H1 (cell line): Measurements from ENCODE around the gene VGLL3. TPM values are rescaled to one million over a fixed set of nuclear protein-coding genes. Genes with fewer than 3 reads are reported as not detected.

Experiments
- CTCF ChIA-PET: fragments of 300-600 bp; sonication (Branson Sonifier 250); formaldehyde crosslinking; loops from one replicate; lab custom pipeline; 2021; ENCODE audit not compliant: partially characterized antibody; lab: Charles Lee
- POLR2A ChIA-PET: fragments of 300-600 bp; sonication (Branson Sonifier 250); formaldehyde crosslinking; loops from one replicate; lab custom pipeline; 2021; ENCODE audit warnings: inconsistent platforms; ENCODE audit not compliant: partially characterized antibody; lab: Charles Lee
- DNase-seq, 2 experiments: peaks; one replicate each; pipeline versions ENCODE4 v3.0.0 to v3.0.0-alpha.2; 2010 to 2022; ENCODE audit warnings: low spot score in 2 of 2, low read depth in 1 of 2, mixed read lengths in 1 of 2
- FAIRE-seq: peaks from 2 replicates; lab custom pipeline; 2011; peaks lifted over from hg19 to GRCh38; lab: Jason Lieb, UNC
- H2AFZ ChIP-seq: 2 replicates; pipeline ENCODE4 v1.8.1; 2012; ENCODE audit warnings: low read length, inconsistent platforms
- H2AK5ac ChIP-seq: 2 replicates; pipeline ENCODE4 v1.6.1; 2013; ENCODE audit warnings: low read depth, low read length
- H2BK120ac ChIP-seq: replicated peaks from 2 replicates; pipeline ENCODE3; 2013; ENCODE audit warnings: low read depth, low read length, inconsistent platforms
- H2BK12ac ChIP-seq: 2 replicates; pipeline ENCODE4 v1.6.1; 2013; ENCODE audit warnings: low read depth, low read length
- H2BK15ac ChIP-seq: 2 replicates; pipeline ENCODE4 v1.6.1; 2013; ENCODE audit warnings: low read length
- H2BK20ac ChIP-seq: 2 replicates; pipeline ENCODE4 v1.6.1; 2013; ENCODE audit warnings: low read length
- H2BK5ac ChIP-seq: 2 replicates; pipeline ENCODE4 v1.6.1; 2013; ENCODE audit warnings: low read depth, low read length
- H3K14ac ChIP-seq: 2 replicates; pipeline ENCODE4 v1.6.1; 2013; ENCODE audit warnings: inconsistent platforms; ENCODE audit not compliant: insufficient read length
- H3K18ac ChIP-seq: 2 replicates; pipeline ENCODE4 v1.6.1; 2013; ENCODE audit warnings: low read length; ENCODE audit errors: extremely low read depth
- H3K23ac ChIP-seq: 2 replicates; pipeline ENCODE4 v1.6.1; 2013; ENCODE audit warnings: inconsistent platforms; ENCODE audit not compliant: insufficient read length
- H3K23me2 ChIP-seq: 2 replicates; pipeline ENCODE4 v1.6.1; 2013; ENCODE audit warnings: low read depth, low read length
- H3K27ac ChIP-seq: 2 replicates; pipeline ENCODE4 v1.6.1; 2011; ENCODE audit warnings: low read depth, low read length, inconsistent platforms
- H3K27me3 ChIP-seq, 4 experiments: replicated peaks in 1 of 4; 1 replicate in 1 of 4; 2 replicates in 3 of 4; pipeline versions ENCODE4 v1.6.1 to v1.8.1; 2011 to 2013; ENCODE audit warnings: low read length in 3 of 4, mild to moderate bottlenecking in 3 of 4, inconsistent platforms in 2 of 4, mixed read lengths in 2 of 4, moderate library complexity in 1 of 4; ENCODE audit not compliant: control insufficient read depth in 3 of 4, insufficient read depth in 3 of 4; ENCODE audit errors: extremely low read depth in 1 of 4
- H3K36me3 ChIP-seq, 4 experiments: 2 replicates each; pipeline versions ENCODE4 v1.6.1 to v1.8.1; 2011 to 2013; ENCODE audit warnings: mild to moderate bottlenecking in 4 of 4, low read length in 3 of 4, moderate library complexity in 2 of 4, control low read depth in 1 of 4, inconsistent platforms in 1 of 4; ENCODE audit not compliant: insufficient read depth in 4 of 4, control insufficient read depth in 2 of 4
- H3K4ac ChIP-seq: replicated peaks from 2 replicates; pipeline ENCODE3; 2013; ENCODE audit warnings: low read length, low read depth, mixed read lengths, inconsistent platforms; ENCODE audit not compliant: insufficient read length
- H3K4me1 ChIP-seq, 4 experiments: replicated peaks in 1 of 4; 1 replicate in 1 of 4; 2 replicates in 3 of 4; pipeline versions ENCODE4 v1.6.1 to v1.8.1; 2011 to 2013; ENCODE audit warnings: low read length in 3 of 4, inconsistent platforms in 2 of 4, mixed read lengths in 1 of 4; ENCODE audit not compliant: insufficient read depth in 4 of 4, control insufficient read depth in 3 of 4
- H3K4me2 ChIP-seq, 2 experiments: 2 replicates each; pipeline versions ENCODE4 v1.6.1 to v1.8.1; 2011 to 2013; ENCODE audit warnings: low read depth in 2 of 2, low read length in 2 of 2, control low read depth in 1 of 2, inconsistent platforms in 1 of 2, mild to moderate bottlenecking in 1 of 2; ENCODE audit not compliant: insufficient read depth in 1 of 2
- H3K4me3 ChIP-seq, 4 experiments: fragments of 200-600, 300-600 bp in 1 of 4; sonication (generic), shearing (Covaris generic), sonication (Bioruptor Twin) in 1 of 4; 2 replicates each; pipeline versions ENCODE4 v1.5.1 to v1.8.1; 2011 to 2016; ENCODE audit warnings: low read length in 4 of 4, low read depth in 3 of 4, control low read depth in 2 of 4, inconsistent platforms in 2 of 4, mild to moderate bottlenecking in 2 of 4, mixed read lengths in 1 of 4, moderate library complexity in 1 of 4; ENCODE audit not compliant: insufficient read depth in 2 of 4; ENCODE audit errors: extremely low read depth in 1 of 4
- H3K56ac ChIP-seq: replicated peaks from 2 replicates; pipeline ENCODE3; 2013; ENCODE audit warnings: low read depth, mild to moderate bottlenecking, mixed read lengths, low read length, inconsistent platforms; ENCODE audit not compliant: insufficient read length
- H3K79me1 ChIP-seq: 2 replicates; pipeline ENCODE4 v1.6.1; 2013; ENCODE audit warnings: low read depth, low read length, control low read depth
- H3K79me2 ChIP-seq, 2 experiments: 2 replicates each; pipeline versions ENCODE4 v1.6.1 to v1.8.1; 2012 to 2013; ENCODE audit warnings: low read length in 2 of 2, mild to moderate bottlenecking in 2 of 2, inconsistent platforms in 1 of 2; ENCODE audit not compliant: insufficient read depth in 2 of 2, control insufficient read depth in 1 of 2
- H3K9ac ChIP-seq, 4 experiments: replicated peaks in 1 of 4; 1 replicate in 1 of 4; 2 replicates in 3 of 4; pipeline versions ENCODE4 v1.6.1 to v1.8.1; 2011 to 2013; ENCODE audit warnings: low read depth in 3 of 4, low read length in 3 of 4, control low read depth in 2 of 4, mild to moderate bottlenecking in 2 of 4, moderate library complexity in 2 of 4, inconsistent platforms in 1 of 4; ENCODE audit errors: extremely low read depth in 1 of 4
- H3K9me3 ChIP-seq, 2 experiments: 2 replicates each; pipeline versions ENCODE4 v1.6.1 to v1.8.1; 2012 to 2013; ENCODE audit warnings: mild to moderate bottlenecking in 2 of 2, moderate library complexity in 2 of 2, control low read depth in 1 of 2, inconsistent platforms in 1 of 2, low read depth in 1 of 2, low read length in 1 of 2, mixed read lengths in 1 of 2; ENCODE audit not compliant: insufficient read depth in 2 of 2
- H4K20me1 ChIP-seq, 2 experiments: replicated peaks in 1 of 2; 2 replicates each; pipeline versions ENCODE3 to v1.8.1; 2011 to 2013; ENCODE audit warnings: inconsistent platforms in 2 of 2, low read length in 2 of 2, mild to moderate bottlenecking in 1 of 2; ENCODE audit not compliant: insufficient read depth in 2 of 2, control insufficient read depth in 1 of 2
- H4K5ac ChIP-seq: 2 replicates; pipeline ENCODE4 v1.6.1; 2013; ENCODE audit warnings: low read length, low read depth, mixed read lengths, inconsistent platforms; ENCODE audit not compliant: insufficient read length
- H4K8ac ChIP-seq: 2 replicates; pipeline ENCODE4 v1.8.0; 2013; ENCODE audit warnings: mild to moderate bottlenecking, moderate library complexity, low read length, inconsistent platforms; ENCODE audit not compliant: insufficient read depth; ENCODE audit errors: extremely low read depth
- H4K91ac ChIP-seq: replicated peaks from 2 replicates; pipeline ENCODE3; 2013; ENCODE audit warnings: low read length, mixed read lengths, inconsistent platforms; ENCODE audit not compliant: insufficient read length
- RAD21 ChIP-seq, 2 experiments: IDR thresholded peaks in 1 of 2; conservative IDR thresholded peaks in 1 of 2; 2 replicates each; pipeline ENCODE4 v1.6.1; 2011; ENCODE audit warnings: low read depth in 2 of 2, low read length in 2 of 2, improper control_type of control experiment in 1 of 2, inconsistent platforms in 1 of 2, mild to moderate bottlenecking in 1 of 2, moderate library complexity in 1 of 2
- TEAD4 ChIP-seq: IDR thresholded peaks from 2 replicates; pipeline ENCODE4 v1.6.1; 2012; ENCODE audit warnings: low read depth, low read length, inconsistent platforms, mixed read lengths
- WGBS, 2 experiments: shearing (Covaris generic) in 1 of 2; methylation state at CpG; one replicate each; pipeline versions ENCODE4 v1.1.6 to v1.1.7; 2013 to 2015; ENCODE audit warnings: low lambda C conversion rate in 2 of 2, mixed read lengths in 2 of 2, inconsistent platforms in 1 of 2, low coverage in 1 of 2, missing lambda C conversion rate in 1 of 2; ENCODE audit not compliant: insufficient replicate concordance in 2 of 2, insufficient coverage in 1 of 2, insufficient read length in 1 of 2; ENCODE audit errors: extremely low coverage in 1 of 2, missing lambda C conversion rate in 1 of 2; 5-methylcytosine and 5-hydroxymethylcytosine counted together
- polyA plus RNA-seq, 7 experiments: library from polyadenylated mRNA; depleted of rRNA in 3 of 7; stranded (reverse) in 5 of 7; unstranded in 2 of 7; fragments of >200 nt in 5 of 7; fragments of 200-250 nt in 2 of 7; gene quantifications; 1 replicate in 5 of 7; 2 replicates in 1 of 7; 4 replicates in 1 of 7; pipeline versions ENCODE4 v1.2.1 to v1.2.3, GENCODE V29; 2011 to 2013; ENCODE audit warnings: missing spikeins in 2 of 7, mixed read lengths in 2 of 7
- total RNA-seq: library from RNA; stranded (reverse); fragmentation: NEBNext Ultra II Directional; extraction: Animal tissue kit (Norgen Biotek cat#: 25700); gene quantifications from 2 replicates; pipeline ENCODE4 v1.2.1, GENCODE V29; 2021
- TF ChIP-seq, protein P1 (sequence below), 3 experiments: IDR thresholded peaks; 1 replicate in 2 of 3; 2 replicates in 1 of 3; pipeline versions ENCODE4 v1.5.1 to v1.6.1; 2011; ENCODE audit warnings: low read length in 3 of 3, mild to moderate bottlenecking in 3 of 3, inconsistent platforms in 2 of 3, low read depth in 1 of 3, moderate library complexity in 1 of 3; ENCODE audit not compliant: insufficient read depth in 1 of 3; ENCODE audit errors: control extremely low read depth in 1 of 3

Gene VGLL3
- total and polyA plus RNA-seq, 2 of the 8 experiments (the other 6 are each of a cell fraction or from before 2014, with no cell fraction given) = 13.4 to 24.2 TPM

DNA sequence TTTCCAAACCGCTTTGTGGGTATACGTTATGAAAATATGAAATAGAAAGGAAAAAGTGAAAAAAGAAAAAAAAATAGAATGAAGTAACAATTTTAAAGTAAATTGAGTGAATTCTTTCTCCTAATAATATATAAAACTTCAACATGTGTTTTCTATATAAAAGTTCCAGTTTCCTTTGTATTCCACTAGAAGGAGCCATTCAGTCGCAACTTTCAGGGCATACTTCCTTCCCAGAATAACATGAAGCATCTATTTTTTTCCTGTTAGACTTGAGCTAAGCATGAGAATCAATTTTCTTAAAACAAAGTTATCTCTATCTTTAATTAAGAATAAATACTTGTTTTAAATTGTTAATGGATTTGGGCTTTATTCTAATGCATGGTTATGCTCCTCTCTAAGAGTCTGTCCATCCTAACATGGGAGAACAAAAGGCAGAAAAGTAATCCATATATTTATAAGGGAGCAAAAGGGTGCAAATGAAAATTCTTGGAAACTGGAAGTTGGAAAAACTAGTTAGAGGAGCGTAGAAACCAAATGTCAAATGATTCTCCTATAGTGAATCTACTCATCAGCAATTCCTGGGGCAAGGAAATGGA, 16.0 kb upstream of the VGLL3 start:
- CTCF ChIA-PET = interaction anchor here (0.7 to 4.1 kb wide), 9 partner anchors 14 to 204 kb away, joined by 3 to 19 read pairs (median 4); no protein-coding TSS in a partner anchor
- no peak for FAIRE-seq
- H3K27ac ChIP-seq = no peak overlapping the region

More for the DNA sequence above, 16.0 kb upstream of the VGLL3 start:
- no peaks in the 10 kb centered on the region for H3K4me1 ChIP-seq
- H3K18ac ChIP-seq = no peak overlapping the region
- H3K9me3 ChIP-seq = no peaks in the 10 kb centered on the region
- H3K56ac ChIP-seq = no peak overlapping the region
- H3K14ac ChIP-seq = no peak overlapping the region
- no peak overlapping the region for H3K9ac ChIP-seq
- H3K23ac ChIP-seq = no peak overlapping the region
- WGBS, 2 experiments = 64% methylated on average over 4 of the region's 4 CpGs; no CpG with 5 or more reads in 1 of the 2 experiments
- H4K20me1 ChIP-seq = no peaks in the 10 kb centered on the region
- H3K79me2 ChIP-seq = no peaks in the 10 kb centered on the region
- H4K5ac ChIP-seq = no peak overlapping the region
- H2BK20ac ChIP-seq = no peak overlapping the region
- no peaks in the 10 kb centered on the region for H3K23me2 ChIP-seq
- H2AFZ ChIP-seq = no peak overlapping the region
- H3K4me2 ChIP-seq = no peak overlapping the region
- no peak overlapping the region for H2AK5ac ChIP-seq
- DNase-seq = no peak
- no peak overlapping the region for H2BK12ac ChIP-seq
- H2BK5ac ChIP-seq = no peak overlapping the region
- POLR2A ChIA-PET = no interaction called here
- no peak overlapping the region for H4K8ac ChIP-seq
- H3K79me1 ChIP-seq = no peaks in the 10 kb centered on the region
- H3K27me3 ChIP-seq = no peaks in the 10 kb centered on the region
- no peaks in the 10 kb centered on the region for H3K36me3 ChIP-seq
- no peak overlapping the region for H3K4ac ChIP-seq
- no peak overlapping the region for H2BK120ac ChIP-seq
- H3K4me3 ChIP-seq = no peak overlapping the region
- no peak overlapping the region for H4K91ac ChIP-seq
- no peak overlapping the region for H2BK15ac ChIP-seq
- no peak for TF ChIP-seq TEAD4
- peak; percentile 43 to 45 for TF ChIP-seq RAD21 (IDR thresholded peaks at IDR 0.05 in 1 of 2, conservative IDR thresholded peaks at IDR 0.05 in 1 of 2; ENCODE audit: low read depth in 2 of 2, low read length in 2 of 2)
- TF ChIP-seq, protein P1, sequence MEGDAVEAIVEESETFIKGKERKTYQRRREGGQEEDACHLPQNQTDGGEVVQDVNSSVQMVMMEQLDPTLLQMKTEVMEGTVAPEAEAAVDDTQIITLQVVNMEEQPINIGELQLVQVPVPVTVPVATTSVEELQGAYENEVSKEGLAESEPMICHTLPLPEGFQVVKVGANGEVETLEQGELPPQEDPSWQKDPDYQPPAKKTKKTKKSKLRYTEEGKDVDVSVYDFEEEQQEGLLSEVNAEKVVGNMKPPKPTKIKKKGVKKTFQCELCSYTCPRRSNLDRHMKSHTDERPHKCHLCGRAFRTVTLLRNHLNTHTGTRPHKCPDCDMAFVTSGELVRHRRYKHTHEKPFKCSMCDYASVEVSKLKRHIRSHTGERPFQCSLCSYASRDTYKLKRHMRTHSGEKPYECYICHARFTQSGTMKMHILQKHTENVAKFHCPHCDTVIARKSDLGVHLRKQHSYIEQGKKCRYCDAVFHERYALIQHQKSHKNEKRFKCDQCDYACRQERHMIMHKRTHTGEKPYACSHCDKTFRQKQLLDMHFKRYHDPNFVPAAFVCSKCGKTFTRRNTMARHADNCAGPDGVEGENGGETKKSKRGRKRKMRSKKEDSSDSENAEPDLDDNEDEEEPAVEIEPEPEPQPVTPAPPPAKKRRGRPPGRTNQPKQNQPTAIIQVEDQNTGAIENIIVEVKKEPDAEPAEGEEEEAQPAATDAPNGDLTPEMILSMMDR (IDR thresholded peaks at IDR 0.05; ENCODE audit: control extremely low read depth in 1 of 3, insufficient read depth in 1 of 3, low read depth in 1 of 3, low read length in 3 of 3) = peak in 2 of 3 experiments; percentile 21 to 28; a peak in 2 of 4 replicates
